ENCODE measurements around the gene CAPZA2.

Gene CAPZA2

GRCh38 chr7:116862951-116863670 is 724 bp downstream of the CAPZA2 start:
- no peak for DNase-seq

- DNase-seq, result no peak
Observed at GRCh38 chr7:116863936-116864500, 1.6 kb downstream of the CAPZA2 start.

GRCh38 chr7:116871061-116871700 is 8.8 kb downstream of the CAPZA2 start:
- no peak for DNase-seq

GRCh38 chr7:116872026-116872425 is 9.6 kb downstream of the CAPZA2 start:
- no peak for DNase-seq

- no peak for DNase-seq
Observed at GRCh38 chr7:116873619-116874018, 11.2 kb downstream of the CAPZA2 start.

GRCh38 chr7:116876664-116877442 is 14.5 kb downstream of the CAPZA2 start:
- DNase-seq, result no peak

GRCh38 chr7:116877443-116878217 is 15.2 kb downstream of the CAPZA2 start:
- no peak for DNase-seq

- no peak for DNase-seq
Observed at GRCh38 chr7:116884691-116885090, 22.3 kb downstream of the CAPZA2 start.

- DNase-seq, result no peak
Observed at GRCh38 chr7:116885724-116886123, 23.3 kb downstream of the CAPZA2 start.

GRCh38 chr7:116886543-116887156 is 24.3 kb downstream of the CAPZA2 start:
- DNase-seq, result no peak

- DNase-seq, result no peak
Observed at GRCh38 chr7:116888895-116889294, 26.5 kb downstream of the CAPZA2 start.

GRCh38 chr7:116895849-116896248 is 33.5 kb downstream of the CAPZA2 start:
- DNase-seq, result no peak

GRCh38 chr7:116897661-116898060 is 35.3 kb downstream of the CAPZA2 start:
- no peak for DNase-seq

GRCh38 chr7:116899308-116899707 is 36.9 kb downstream of the CAPZA2 start:
- no peak for DNase-seq

- DNase-seq, result no peak
Observed at GRCh38 chr7:116901143-116901542, 38.8 kb downstream of the CAPZA2 start.

- DNase-seq, result no peak
Observed at GRCh38 chr7:116902867-116903266, 40.5 kb downstream of the CAPZA2 start.

- no peak for DNase-seq
Observed at GRCh38 chr7:116906391-116906790, 44.0 kb downstream of the CAPZA2 start.

- DNase-seq, result no peak
Observed at GRCh38 chr7:116910383-116910782, 48.0 kb downstream of the CAPZA2 start.

- DNase-seq, result no peak
Observed at GRCh38 chr7:116911801-116912200, 49.4 kb downstream of the CAPZA2 start.

- no peak for DNase-seq
Observed at GRCh38 chr7:116912269-116912909, 50.0 kb downstream of the CAPZA2 start.

- DNase-seq, result no peak
Observed at GRCh38 chr7:116918704-116919103, 56.3 kb downstream of the CAPZA2 start.

- DNase-seq, result no peak
Observed at GRCh38 chr7:116920359-116920758, 58.0 kb downstream of the CAPZA2 start.
